ENCODE results near the gene ITPKC. TPM values are rescaled to one million over a fixed set of nuclear protein-coding genes. Genes with fewer than 3 reads are reported as not detected.

Gene ITPKC
- 21.0 TPM for total RNA-seq

DNA sequence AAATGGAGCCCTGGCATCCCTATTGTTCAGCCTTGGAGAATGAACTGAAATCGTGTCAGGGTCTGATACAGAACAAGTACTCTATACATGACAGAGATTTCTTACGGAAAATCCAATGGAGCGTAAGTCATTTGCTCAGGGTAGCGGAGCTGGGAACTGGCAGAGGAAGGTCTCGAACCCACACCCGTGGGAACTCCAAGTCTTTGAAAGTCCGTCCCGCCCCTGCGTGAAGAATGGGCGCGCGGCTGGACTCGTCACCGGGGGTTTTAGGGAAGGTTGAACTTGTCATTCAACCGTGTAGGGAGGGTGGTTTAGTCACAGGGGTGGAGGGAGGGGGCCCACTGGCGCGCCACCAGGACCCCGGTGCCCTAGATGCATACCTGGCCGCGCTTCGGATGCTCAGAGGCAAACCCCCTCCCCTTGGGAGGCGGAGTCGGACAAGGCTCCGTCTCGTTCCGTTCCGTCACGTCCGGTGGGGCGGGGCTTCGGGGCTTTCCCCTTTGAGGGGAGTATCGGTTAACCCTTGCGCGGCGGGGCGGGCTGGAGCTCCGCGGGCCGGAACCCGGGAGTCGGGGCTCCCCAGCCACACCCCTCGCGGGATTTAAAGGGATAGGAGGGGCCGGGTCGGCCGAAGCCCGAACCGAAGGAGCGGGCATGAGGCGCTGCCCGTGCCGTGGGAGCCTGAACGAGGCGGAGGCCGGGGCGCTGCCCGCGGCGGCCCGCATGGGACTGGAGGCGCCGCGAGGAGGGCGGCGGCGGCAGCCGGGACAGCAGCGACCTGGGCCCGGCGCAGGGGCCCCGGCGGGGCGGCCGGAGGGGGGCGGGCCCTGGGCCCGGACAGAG is at the start of gene ITPKC, which contains the start of gene COQ8B:
ITPKC (plus strand) TSS at position 631 of the 843 bp plus-strand sequence; CDS start at position 655, 24 bp downstream.
COQ8B (minus strand) TSS at position 405 of the 843 bp plus-strand sequence. CDS start 2,254 bp downstream, outside the sequence.

DNA sequence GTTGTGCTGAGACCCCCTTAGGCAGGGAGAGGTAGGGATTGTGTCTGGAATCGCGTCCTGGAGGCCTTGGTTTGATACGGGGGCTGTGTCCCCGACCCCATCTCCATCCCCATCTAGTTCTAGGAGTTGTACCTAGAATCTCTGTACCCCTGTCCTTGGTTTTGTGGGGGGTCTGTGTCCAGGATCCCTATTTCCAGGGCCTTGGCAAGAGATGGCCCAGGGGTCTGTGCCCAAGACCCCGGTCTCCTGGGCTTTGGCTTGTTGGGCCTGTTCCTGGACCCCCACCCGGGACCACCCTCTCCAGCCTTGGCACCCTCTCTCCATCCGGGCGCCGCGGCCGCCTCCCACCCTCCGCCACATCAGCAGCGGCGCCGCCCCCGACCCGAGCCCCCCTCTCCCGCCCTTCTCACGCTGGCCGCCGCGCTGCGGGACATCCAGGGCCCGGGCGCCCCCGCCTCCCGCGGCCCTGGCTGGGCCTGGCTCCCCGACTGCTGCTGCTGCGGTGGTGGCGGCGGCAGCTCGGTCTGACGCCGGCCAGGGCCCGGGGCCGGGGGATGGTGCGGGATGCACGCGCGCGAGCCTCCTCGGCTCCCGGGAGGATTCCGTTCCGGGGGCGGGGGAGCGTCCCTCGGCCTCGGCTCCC is 26.7 kb upstream of the ITPKC start, which contains the start of gene NUMBL:
NUMBL (minus strand) TSS at position 602 of the 643 bp plus-strand sequence; CDS start at position 434, 168 bp downstream.

DNA sequence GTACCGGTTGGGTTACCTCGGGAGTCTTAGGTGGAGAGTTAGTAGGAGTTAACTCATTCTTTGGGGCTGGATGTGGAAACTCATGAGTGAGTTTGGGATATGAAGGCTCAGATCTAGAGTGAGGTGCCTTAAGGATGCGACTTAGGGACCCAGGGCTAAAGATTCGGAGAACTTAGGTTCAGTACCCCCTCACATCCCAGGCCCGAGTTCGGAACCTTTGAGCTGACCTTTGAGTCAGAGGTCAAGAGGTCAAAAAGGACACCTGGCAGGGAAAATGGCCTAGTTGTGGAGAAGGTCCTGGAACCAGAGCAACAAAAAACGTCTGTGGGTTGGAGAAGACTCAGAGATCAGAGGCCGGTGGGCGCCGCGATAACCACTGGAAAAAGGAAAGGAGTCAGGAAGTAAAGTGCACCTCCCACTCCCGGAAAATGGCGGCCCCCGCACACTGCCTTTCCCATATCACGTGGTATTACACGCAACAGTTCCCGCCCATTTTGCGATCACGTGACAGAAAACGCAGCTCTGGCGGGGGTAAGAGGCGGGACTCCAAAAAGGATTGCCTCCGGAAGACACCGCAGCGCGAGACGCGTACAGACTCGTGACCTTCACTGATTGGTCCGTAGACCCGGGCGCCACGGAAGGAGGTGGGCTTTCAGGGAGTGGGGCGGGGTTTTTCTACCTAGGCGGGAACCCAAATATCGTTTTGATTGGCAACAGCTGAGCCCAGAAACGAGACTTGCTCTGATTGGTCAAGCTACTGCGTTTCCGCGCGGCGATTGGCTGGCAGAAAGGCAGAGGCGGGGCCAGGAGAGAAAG is 33.4 kb downstream of the ITPKC start, which contains the start of gene ACTMAP:
ACTMAP (minus strand) TSS at position 420 of the 816 bp plus-strand sequence. CDS start 674 bp downstream, outside the sequence.

GRCh38 chr19:40750874-40751537 is 34.1 kb downstream of the ITPKC start, which contains the start of gene SNRPA:
TSS of gene SNRPA (plus strand) at chr19:40751203. CDS start at chr19:40751409, 206 bp downstream.

DNA sequence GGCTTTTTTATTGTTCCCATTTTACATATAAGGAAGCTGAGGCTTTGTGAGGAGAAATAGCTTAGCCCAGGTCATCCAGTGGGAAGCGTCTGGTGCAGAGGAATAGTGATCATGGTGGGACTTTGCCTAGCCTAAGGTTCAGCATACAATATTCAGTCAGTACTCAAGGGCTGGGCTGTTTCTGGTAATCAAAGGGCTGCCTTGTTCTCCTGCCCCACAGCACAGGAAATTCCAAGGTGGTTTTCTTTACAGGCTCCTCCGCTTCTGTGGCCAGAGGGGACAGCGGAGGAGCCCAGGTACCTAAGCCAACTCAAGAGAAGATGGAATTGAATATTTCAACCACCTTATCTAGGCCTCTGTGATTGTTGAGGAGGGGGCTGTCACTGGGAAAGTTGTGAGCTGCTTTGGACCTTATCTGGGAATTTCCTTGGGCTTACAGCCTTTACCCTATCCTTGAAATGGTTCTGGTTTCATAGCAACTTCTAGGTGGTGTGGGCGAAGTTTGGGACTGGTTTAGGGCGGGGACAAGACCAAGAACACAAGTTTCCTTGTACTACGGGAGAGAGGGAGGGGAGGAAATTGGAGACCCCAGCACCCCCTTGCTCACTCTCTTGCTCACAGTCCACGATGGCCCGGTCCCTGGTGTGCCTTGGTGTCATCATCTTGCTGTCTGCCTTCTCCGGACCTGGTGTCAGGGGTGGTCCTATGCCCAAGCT is 58.2 kb downstream of the ITPKC start, which contains the start of gene MIA:
MIA (plus strand) TSS at position 606 of the 716 bp plus-strand sequence; CDS start at position 628, 22 bp downstream.

GRCh38 chr19:40777937-40778705 is 61.2 kb downstream of the ITPKC start, which contains the start of gene RAB4B:
TSS of gene RAB4B (plus strand) at chr19:40778247. CDS start at chr19:40778376, 129 bp downstream.

Small RNAs within 50 kb of the gene (small RNA-seq; reads per million reads assigned to genes)
- gene RNU6-195P (ENCODE audit: low replicate concordance) = not detected

Other genes with a start within 250 kb of the ITPKC start
- 25.3 TPM for gene SHKBP1, start 140.2 kb upstream of the ITPKC start, total RNA-seq
- gene LTBP4, start 115.7 kb upstream of the ITPKC start, total RNA-seq = 293 TPM
- gene NUMBL, start 26.5 kb upstream of the ITPKC start, total RNA-seq = 22.0 TPM
- 42.6 TPM for gene COQ8B, start 226 bp upstream of the ITPKC start, total RNA-seq
- 4.8 TPM for gene ACTMAP, start 33.4 kb downstream of the ITPKC start, total RNA-seq
- gene SNRPA, start 34.1 kb downstream of the ITPKC start, total RNA-seq = 59.4 TPM
- 3.8 TPM for gene MIA, start 58.4 kb downstream of the ITPKC start, total RNA-seq
- 10.6 TPM for gene RAB4B, start 61.1 kb downstream of the ITPKC start, total RNA-seq
- 63.2 TPM for gene EGLN2, start 82.1 kb downstream of the ITPKC start, total RNA-seq
- not detected for gene CYP2A6, start 133.3 kb downstream of the ITPKC start, total RNA-seq
- not detected for gene CYP2A7, start 165.1 kb downstream of the ITPKC start, total RNA-seq

Measured in metanephros (tissue), 2 donors.